Nephron (organoid): ENCODE results near the gene DBNL.

ENCODE experiments used
- H3K27ac Mint-ChIP-seq, 3 experiments: 2 replicates each; pipeline ENCODE4 v1.8.0; 2020; ENCODE audit warnings: mixed read lengths in 3 of 3, mild to moderate bottlenecking in 2 of 3, moderate library complexity in 1 of 3
- H3K27me3 Mint-ChIP-seq: 2 replicates; pipeline ENCODE4 v1.8.0; 2021; ENCODE audit warnings: low read depth, mild to moderate bottlenecking, moderate library complexity, mixed read lengths
- H3K36me3 Mint-ChIP-seq: 2 replicates; pipeline ENCODE4 v1.8.0; 2020; ENCODE audit warnings: low read depth, mixed read lengths
- H3K4me1 Mint-ChIP-seq: 2 replicates; pipeline ENCODE4 v1.8.0; 2020; ENCODE audit warnings: mixed read lengths
- H3K4me3 Mint-ChIP-seq, 3 experiments: 2 replicates each; pipeline ENCODE4 v1.8.0; 2020; ENCODE audit warnings: mild to moderate bottlenecking in 3 of 3, mixed read lengths in 3 of 3, moderate library complexity in 2 of 3
- H3K9me3 Mint-ChIP-seq: 2 replicates; pipeline ENCODE4 v1.8.0; 2020; ENCODE audit warnings: mixed read lengths
- TF ChIP-seq, protein P1 (sequence below), 3 experiments: fragments of 200-600 bp; sonication (generic); IDR thresholded peaks; one replicate each; pipeline ENCODE4 v1.5.0; 2021; ENCODE audit warnings: antibody characterized with exemption in 3 of 3; ENCODE audit not compliant: unreplicated experiment in 3 of 3

Gene DBNL

DNA sequence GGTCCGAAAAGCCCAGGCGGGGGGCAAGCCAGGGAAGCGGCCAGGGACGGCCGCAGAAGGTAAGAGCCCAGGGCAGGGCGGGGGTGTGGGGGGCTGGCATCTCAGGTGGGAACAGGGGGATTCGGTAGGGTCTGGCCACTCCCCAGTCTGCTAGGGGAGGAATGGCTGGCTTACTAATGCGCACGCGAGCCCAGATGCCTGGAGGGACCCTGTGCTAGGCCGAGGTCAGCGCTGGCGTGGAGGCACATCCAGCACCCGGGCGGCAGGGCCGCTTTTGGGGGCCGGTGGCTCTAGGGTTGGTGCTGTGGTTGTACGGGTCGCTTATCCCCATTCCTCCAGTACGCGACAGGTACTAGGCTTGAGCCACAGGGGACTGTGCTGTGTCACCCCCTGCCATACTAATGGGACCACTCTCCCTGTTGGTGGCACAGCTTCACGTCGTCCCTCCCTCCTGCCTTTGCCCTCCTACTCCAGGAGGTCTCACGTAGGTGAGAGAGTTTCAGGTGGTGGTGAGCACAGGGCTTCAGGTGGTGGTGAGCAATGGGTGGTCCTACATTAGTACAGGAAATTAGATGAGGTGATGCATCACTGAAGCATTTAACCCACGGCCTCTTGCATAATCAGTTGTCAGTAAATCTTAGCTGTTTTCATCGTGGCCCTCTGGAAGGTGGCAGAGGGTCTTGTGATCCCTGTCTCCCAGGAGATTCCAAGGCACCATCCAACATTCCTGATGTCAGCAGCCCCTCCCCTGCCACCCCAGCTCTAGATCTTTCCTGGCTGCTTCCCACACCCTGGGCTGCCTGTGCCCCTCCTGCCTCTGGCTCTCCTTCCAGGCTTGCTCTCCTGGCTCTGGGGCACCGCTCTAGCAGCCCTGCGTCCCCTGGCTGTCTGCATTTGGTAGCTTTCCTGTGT, 60.6 kb downstream of the DBNL start:
- H3K27me3 Mint-ChIP-seq, result peaks cover 5% of the 10 kb centered on the region
- peaks cover 35% of the 10 kb centered on the region for H3K4me1 Mint-ChIP-seq
- H3K9me3 Mint-ChIP-seq, result no peaks in the 10 kb centered on the region
- TF ChIP-seq, protein P1, sequence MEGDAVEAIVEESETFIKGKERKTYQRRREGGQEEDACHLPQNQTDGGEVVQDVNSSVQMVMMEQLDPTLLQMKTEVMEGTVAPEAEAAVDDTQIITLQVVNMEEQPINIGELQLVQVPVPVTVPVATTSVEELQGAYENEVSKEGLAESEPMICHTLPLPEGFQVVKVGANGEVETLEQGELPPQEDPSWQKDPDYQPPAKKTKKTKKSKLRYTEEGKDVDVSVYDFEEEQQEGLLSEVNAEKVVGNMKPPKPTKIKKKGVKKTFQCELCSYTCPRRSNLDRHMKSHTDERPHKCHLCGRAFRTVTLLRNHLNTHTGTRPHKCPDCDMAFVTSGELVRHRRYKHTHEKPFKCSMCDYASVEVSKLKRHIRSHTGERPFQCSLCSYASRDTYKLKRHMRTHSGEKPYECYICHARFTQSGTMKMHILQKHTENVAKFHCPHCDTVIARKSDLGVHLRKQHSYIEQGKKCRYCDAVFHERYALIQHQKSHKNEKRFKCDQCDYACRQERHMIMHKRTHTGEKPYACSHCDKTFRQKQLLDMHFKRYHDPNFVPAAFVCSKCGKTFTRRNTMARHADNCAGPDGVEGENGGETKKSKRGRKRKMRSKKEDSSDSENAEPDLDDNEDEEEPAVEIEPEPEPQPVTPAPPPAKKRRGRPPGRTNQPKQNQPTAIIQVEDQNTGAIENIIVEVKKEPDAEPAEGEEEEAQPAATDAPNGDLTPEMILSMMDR (IDR thresholded peaks at IDR 0.05; ENCODE audit: unreplicated experiment in 3 of 3), result no peak
- H3K27ac Mint-ChIP-seq, result peak overlapping the region; percentile 20 to 86 (median 68)
- H3K4me3 Mint-ChIP-seq, result peak overlapping the region; percentile 83 to 89 (median 85)
- no peaks in the 10 kb centered on the region for H3K36me3 Mint-ChIP-seq

DNA sequence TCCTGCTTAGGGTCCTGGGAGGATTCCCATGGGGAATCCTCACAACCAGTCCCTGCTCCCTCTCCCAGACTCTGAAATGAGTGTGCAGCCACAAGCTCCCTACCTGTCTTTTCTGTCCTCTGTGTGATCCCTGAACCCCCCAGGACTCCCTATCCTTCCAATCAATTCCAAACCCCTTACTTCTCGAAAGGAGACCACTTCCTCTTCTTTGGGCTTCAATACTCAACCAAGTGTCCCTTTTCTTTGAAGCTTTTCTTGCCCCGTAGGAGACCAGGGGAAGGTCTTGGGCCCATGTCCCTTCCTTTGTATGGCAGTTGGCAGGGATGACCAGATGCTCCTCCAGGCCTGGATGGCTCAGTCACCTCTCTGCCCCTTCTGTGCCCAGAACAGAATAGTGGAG, 61.3 kb downstream of the DBNL start:
- Mint-ChIP-seq H3K4me1 (peaks cover 28% of the 10 kb centered on the region), H3K4me3 (peak overlapping the region; percentile 83 to 89 (median 85))

DNA sequence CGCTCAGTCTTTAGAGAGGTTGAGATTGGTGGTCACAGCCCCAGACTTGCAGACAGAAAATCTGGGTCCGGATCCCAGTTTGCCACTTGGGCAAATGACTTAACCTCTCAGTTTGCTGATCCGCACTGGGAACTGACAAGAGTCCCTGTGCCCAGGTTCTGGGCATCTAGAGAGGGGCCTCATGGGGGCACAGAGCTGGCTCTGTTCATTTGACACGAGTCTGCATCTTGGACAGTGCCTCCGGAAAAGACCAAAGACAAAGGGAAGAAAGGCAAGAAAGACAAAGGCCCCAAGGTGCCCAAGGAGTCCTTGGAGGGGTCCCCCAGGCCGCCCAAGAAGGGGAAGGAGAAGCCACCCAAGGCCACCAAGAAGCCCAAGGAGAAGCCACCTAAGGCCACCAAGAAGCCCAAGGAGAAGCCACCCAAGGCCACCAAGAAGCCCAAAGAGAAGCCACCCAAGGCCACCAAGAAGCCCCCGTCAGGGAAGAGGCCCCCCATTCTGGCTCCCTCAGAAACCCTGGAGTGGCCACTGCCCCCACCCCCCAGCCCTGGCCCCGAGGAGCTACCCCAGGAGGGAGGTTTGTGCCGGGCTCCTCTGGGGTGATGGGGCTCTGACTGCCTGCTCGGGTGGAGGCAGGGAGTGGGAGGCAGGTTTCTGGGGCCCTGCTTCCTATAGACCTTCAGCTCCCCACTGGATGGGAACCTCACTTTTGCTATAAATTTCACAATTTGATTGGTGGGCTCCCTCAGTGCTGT, 62.0 kb downstream of the DBNL start:
- Mint-ChIP-seq H3K9me3 (no peaks in the 10 kb centered on the region), H3K27me3 (peaks cover 5% of the 10 kb centered on the region), H3K27ac (no peak overlapping the region), H3K36me3 (no peaks in the 10 kb centered on the region), H3K4me3 (peak overlapping the region in 2 of 3 experiments; percentile 85 to 89), H3K4me1 (peaks cover 26% of the 10 kb centered on the region)
- TF ChIP-seq, protein P1 (IDR thresholded peaks at IDR 0.05; ENCODE audit: unreplicated experiment in 3 of 3), result no peak

More for the DNA sequence above, 61.3 kb downstream of the DBNL start:
- Mint-ChIP-seq H3K27me3 (peaks cover 5% of the 10 kb centered on the region), H3K36me3 (no peaks in the 10 kb centered on the region), H3K27ac (peak overlapping the region; percentile 20 to 86 (median 68)), H3K9me3 (no peaks in the 10 kb centered on the region)
- TF ChIP-seq, protein P1 (IDR thresholded peaks at IDR 0.05; ENCODE audit: unreplicated experiment in 3 of 3), result no peak

DNA sequence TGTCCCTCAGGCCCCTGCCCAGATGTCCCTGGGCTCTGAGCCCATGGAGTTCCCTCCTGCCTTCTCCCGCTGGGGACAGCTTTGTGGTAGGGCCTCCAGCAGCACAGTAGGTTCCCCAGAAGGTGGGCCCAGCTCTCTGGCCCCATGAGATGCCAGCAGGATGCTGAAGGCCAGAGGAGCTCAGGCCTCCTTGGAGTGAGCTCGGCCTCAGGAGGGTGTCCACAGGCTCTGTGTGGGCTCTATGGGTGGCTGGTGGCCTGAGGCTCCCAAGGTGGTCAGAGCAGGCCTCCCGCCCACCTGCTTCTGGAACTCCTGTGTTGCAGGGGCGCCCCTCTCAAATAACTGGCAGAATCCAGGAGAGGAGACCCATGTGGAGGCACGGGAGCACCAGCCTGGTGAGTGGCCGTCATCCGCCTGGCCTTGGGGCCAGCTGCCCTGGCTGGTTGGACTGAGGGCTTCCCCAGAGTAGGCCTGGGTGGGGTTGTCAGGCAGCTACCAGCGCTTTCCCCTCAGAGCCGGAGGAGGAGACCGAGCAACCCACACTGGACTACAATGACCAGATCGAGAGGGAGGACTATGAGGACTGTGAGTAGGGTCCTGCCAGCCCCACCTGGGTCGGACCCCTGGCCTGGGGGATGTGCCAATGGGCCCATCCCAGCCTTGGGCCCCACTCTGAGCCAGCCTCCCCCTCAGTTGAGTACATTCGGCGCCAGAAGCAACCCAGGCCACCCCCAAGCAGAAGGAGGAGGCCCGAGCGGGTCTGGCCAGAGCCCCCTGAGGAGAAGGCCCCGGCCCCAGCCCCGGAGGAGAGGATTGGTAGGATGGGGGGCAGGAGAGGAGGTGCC, 62.8 kb downstream of the DBNL start:
- H3K4me1 Mint-ChIP-seq, result peaks cover 22% of the 10 kb centered on the region
- H3K36me3 Mint-ChIP-seq, result peaks cover 3% of the 10 kb centered on the region
- no peak overlapping the region for H3K27ac Mint-ChIP-seq
- no peaks in the 10 kb centered on the region for H3K9me3 Mint-ChIP-seq
- H3K4me3 Mint-ChIP-seq, result no peak overlapping the region
- peaks cover 2% of the 10 kb centered on the region for H3K27me3 Mint-ChIP-seq
- TF ChIP-seq, protein P1 (IDR thresholded peaks at IDR 0.05; ENCODE audit: unreplicated experiment in 3 of 3), result no peak

DNA sequence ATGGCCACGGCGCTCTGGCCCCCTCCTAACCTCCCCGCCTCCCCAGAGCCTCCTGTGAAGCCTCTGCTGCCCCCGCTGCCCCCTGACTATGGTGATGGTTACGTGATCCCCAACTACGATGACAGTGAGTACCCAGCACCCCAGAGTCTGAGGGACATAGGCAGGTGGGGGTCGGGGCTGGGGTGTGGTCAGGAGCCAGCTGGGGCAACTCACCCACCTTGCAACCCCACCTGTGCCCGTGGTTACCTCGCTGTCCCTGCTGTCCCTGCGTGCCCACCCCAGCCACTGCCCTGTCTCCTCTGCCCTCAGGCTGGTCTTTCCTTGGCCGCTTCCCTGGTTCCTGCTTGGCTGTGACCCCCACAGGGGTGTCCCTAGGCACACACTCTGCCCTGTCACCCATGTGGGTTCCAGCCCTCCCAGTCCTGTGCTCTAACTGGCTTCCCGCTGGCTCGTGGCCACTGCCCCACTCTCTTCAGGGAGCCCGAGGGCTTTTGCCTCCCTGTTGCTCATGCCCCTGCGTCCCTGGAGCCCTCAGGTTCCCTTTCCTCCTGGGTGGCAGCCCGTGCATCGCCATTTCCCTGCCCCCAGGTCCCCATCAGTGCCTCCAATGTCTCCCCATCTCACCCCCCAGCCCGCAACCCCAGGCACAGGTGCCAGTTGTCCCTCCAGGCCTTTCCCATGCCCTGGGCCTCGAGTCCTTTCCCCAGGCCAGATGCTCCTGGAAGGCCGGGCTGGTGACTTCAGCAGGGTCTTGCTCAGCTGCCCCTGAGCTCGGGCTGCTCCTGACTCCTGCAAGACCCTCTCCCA, 63.7 kb downstream of the DBNL start:
- Mint-ChIP-seq H3K4me1 (peaks cover 17% of the 10 kb centered on the region), H3K4me3 (peak overlapping the region in 1 of 3 experiments; percentile 39), H3K36me3 (peaks cover 8% of the 10 kb centered on the region), H3K27ac (no peak overlapping the region), H3K27me3 (no peaks in the 10 kb centered on the region), H3K9me3 (no peaks in the 10 kb centered on the region)
- TF ChIP-seq, protein P1 (IDR thresholded peaks at IDR 0.05; ENCODE audit: unreplicated experiment in 3 of 3), result no peak
